GM18868 (cell line): Measurements from ENCODE around the gene IL17B.
"Not testable (repeated sequence)": the region's sequence is repeated elsewhere in the genome, so short reads cannot be mapped to it uniquely, and the experiment has no call there.

Experiments used
- ATAC-seq: cut with Tn5 transposase; IDR thresholded peaks from one replicate; pipeline ENCODE4 v1.9.1; 2021; ENCODE audit warnings: mild to moderate bottlenecking, moderate library complexity; ENCODE audit not compliant: unreplicated experiment

The IL17B gene

GRCh38 chr5:149403923-149404745 lies 25.0 kb upstream of the IL17B start:
- ATAC-seq = no peak

GRCh38 chr5:149402291-149402690 lies 23.2 kb upstream of the IL17B start:
- no peak for ATAC-seq

- ATAC-seq = no peak
Measured at GRCh38 chr5:149401051-149401450, 22.0 kb upstream of the IL17B start.

- ATAC-seq = no peak
Measured at GRCh38 chr5:149400304-149400703, 21.2 kb upstream of the IL17B start.

- no peak for ATAC-seq
Measured at GRCh38 chr5:149399775-149400174, 20.7 kb upstream of the IL17B start.

GRCh38 chr5:149398747-149399266 lies 19.7 kb upstream of the IL17B start:
- peak; percentile 55 for ATAC-seq

- ATAC-seq = no peak
Measured at GRCh38 chr5:149397530-149397929, 18.4 kb upstream of the IL17B start.

- not testable (repeated sequence) for ATAC-seq
Measured at GRCh38 chr5:149394996-149395395, 15.9 kb upstream of the IL17B start.

- ATAC-seq = peak; percentile 90
Measured at GRCh38 chr5:149392718-149393117, 13.6 kb upstream of the IL17B start.

GRCh38 chr5:149391524-149391923 lies 12.4 kb upstream of the IL17B start:
- no peak for ATAC-seq

- not testable (repeated sequence) for ATAC-seq
Measured at GRCh38 chr5:149391076-149391475, 12.0 kb upstream of the IL17B start.

- ATAC-seq = no peak
Measured at GRCh38 chr5:149389552-149390495, 10.7 kb upstream of the IL17B start.

- no peak for ATAC-seq
Measured at GRCh38 chr5:149388498-149389190, 9.6 kb upstream of the IL17B start.

GRCh38 chr5:149387982-149388381 lies 8.9 kb upstream of the IL17B start:
- ATAC-seq = no peak

GRCh38 chr5:149387081-149387631 lies 8.1 kb upstream of the IL17B start:
- no peak for ATAC-seq

- ATAC-seq = no peak
Measured at GRCh38 chr5:149386166-149386565, 7.1 kb upstream of the IL17B start.

GRCh38 chr5:149383399-149383798 lies 4.3 kb upstream of the IL17B start:
- no peak for ATAC-seq

- no peak for ATAC-seq
Measured at GRCh38 chr5:149382517-149383220, 3.6 kb upstream of the IL17B start.

- ATAC-seq = peak; percentile 84
Measured at GRCh38 chr5:149381986-149382338, 2.9 kb upstream of the IL17B start.
